ENCODE results near the gene OCA2. TPM values are rescaled to one million over a fixed set of nuclear protein-coding genes. Genes with fewer than 3 reads are reported as not detected.

Gene OCA2
- total RNA-seq, 2 experiments from 2014 or later, result not detected

- Mint-ChIP-seq H3K4me3 (no peak overlapping the region), H3K4me1 (ENCODE audit: low read depth) (no peaks in the 10 kb centered on the region), H3K9me3 (ENCODE audit: insufficient read depth) (no peaks in the 10 kb centered on the region), H3K27ac (no peak overlapping the region), H3K36me3 (ENCODE audit: low read depth) (no peaks in the 10 kb centered on the region), H3K27me3 (ENCODE audit: low read depth) (no peaks in the 10 kb centered on the region)
- DNase-seq (no peak), ATAC-seq (no peak)
- CTCF ChIA-PET, result no interaction called here
- POLR2A ChIA-PET, result no interaction called here
Measured at GRCh38 chr15:27831384-27832236, 267.5 kb downstream of the OCA2 start.

- CTCF ChIA-PET, result no interaction called here
- ATAC-seq, result no peak
- H3K27ac Mint-ChIP-seq, result no peak overlapping the region
Measured at GRCh38 chr15:27828746-27829145, 270.4 kb downstream of the OCA2 start.

GRCh38 chr15:27826902-27827714 is 272.0 kb downstream of the OCA2 start:
- Mint-ChIP-seq H3K36me3 (ENCODE audit: low read depth) (no peaks in the 10 kb centered on the region), H3K4me1 (ENCODE audit: low read depth) (no peaks in the 10 kb centered on the region), H3K4me3 (no peak overlapping the region), H3K27ac (no peak overlapping the region), H3K27me3 (ENCODE audit: low read depth) (no peaks in the 10 kb centered on the region), H3K9me3 (ENCODE audit: insufficient read depth) (no peaks in the 10 kb centered on the region)
- no peak for ATAC-seq
- DNase-seq, result no peak
- POLR2A ChIA-PET, result no interaction called here
- CTCF ChIA-PET, result interaction anchor here (0.6 kb wide), 1 partner anchor 1051 kb away, joined by 3 read pairs; no protein-coding TSS in a partner anchor

More at GRCh38 chr15:27828746-27829145, 270.4 kb downstream of the OCA2 start:
- Mint-ChIP-seq H3K36me3 (ENCODE audit: low read depth) (no peaks in the 10 kb centered on the region), H3K9me3 (ENCODE audit: insufficient read depth) (no peaks in the 10 kb centered on the region), H3K4me1 (ENCODE audit: low read depth) (no peaks in the 10 kb centered on the region), H3K4me3 (no peak overlapping the region), H3K27me3 (ENCODE audit: low read depth) (no peaks in the 10 kb centered on the region)
- POLR2A ChIA-PET, result no interaction called here
- DNase-seq, result no peak

- H3K27me3 Mint-ChIP-seq (ENCODE audit: low read depth), result no peaks in the 10 kb centered on the region
- CTCF ChIA-PET, result no interaction called here
- H3K27ac Mint-ChIP-seq, result no peak overlapping the region
- no peak overlapping the region for H3K4me3 Mint-ChIP-seq
- no peaks in the 10 kb centered on the region for H3K9me3 Mint-ChIP-seq (ENCODE audit: insufficient read depth)
- H3K36me3 Mint-ChIP-seq (ENCODE audit: low read depth), result no peaks in the 10 kb centered on the region
- ATAC-seq, result no peak
- no peak for DNase-seq
- no peaks in the 10 kb centered on the region for H3K4me1 Mint-ChIP-seq (ENCODE audit: low read depth)
- POLR2A ChIA-PET, result no interaction called here
Measured at GRCh38 chr15:27826411-27826810, 272.7 kb downstream of the OCA2 start.

- no peak overlapping the region for H3K4me3 Mint-ChIP-seq
- ATAC-seq, result no peak
- POLR2A ChIA-PET, result interaction anchor here (0.8 kb wide), 1 partner anchor 1510 kb away, joined by 3 read pairs; no protein-coding TSS in a partner anchor
- H3K9me3 Mint-ChIP-seq (ENCODE audit: insufficient read depth), result no peaks in the 10 kb centered on the region
- no peaks in the 10 kb centered on the region for H3K4me1 Mint-ChIP-seq (ENCODE audit: low read depth)
- no peak overlapping the region for H3K27ac Mint-ChIP-seq
- H3K27me3 Mint-ChIP-seq (ENCODE audit: low read depth), result no peaks in the 10 kb centered on the region
- CTCF ChIA-PET, result no interaction called here
- DNase-seq, result no peak
- H3K36me3 Mint-ChIP-seq (ENCODE audit: low read depth), result no peaks in the 10 kb centered on the region
Measured at GRCh38 chr15:27824841-27825422, 274.2 kb downstream of the OCA2 start.

GRCh38 chr15:27821273-27821672 is 277.8 kb downstream of the OCA2 start:
- CTCF ChIA-PET, result no interaction called here
- Mint-ChIP-seq H3K27ac (no peak overlapping the region), H3K27me3 (ENCODE audit: low read depth) (no peaks in the 10 kb centered on the region), H3K4me1 (ENCODE audit: low read depth) (no peaks in the 10 kb centered on the region), H3K36me3 (ENCODE audit: low read depth) (no peaks in the 10 kb centered on the region), H3K4me3 (no peak overlapping the region), H3K9me3 (ENCODE audit: insufficient read depth) (peaks cover 4% of the 10 kb centered on the region)
- POLR2A ChIA-PET, result no interaction called here
- ATAC-seq (no peak), DNase-seq (no peak)

- H3K9me3 Mint-ChIP-seq (ENCODE audit: insufficient read depth), result peaks cover 4% of the 10 kb centered on the region
- no peak overlapping the region for H3K4me3 Mint-ChIP-seq
- no peak for ATAC-seq
- no peak overlapping the region for H3K27ac Mint-ChIP-seq
- no peaks in the 10 kb centered on the region for H3K4me1 Mint-ChIP-seq (ENCODE audit: low read depth)
- no peaks in the 10 kb centered on the region for H3K27me3 Mint-ChIP-seq (ENCODE audit: low read depth)
- POLR2A ChIA-PET, result no interaction called here
- no peaks in the 10 kb centered on the region for H3K36me3 Mint-ChIP-seq (ENCODE audit: low read depth)
- CTCF ChIA-PET, result no interaction called here
- no peak for DNase-seq
Measured at GRCh38 chr15:27820722-27821121, 278.4 kb downstream of the OCA2 start.

- POLR2A ChIA-PET, result no interaction called here
- H3K4me1 Mint-ChIP-seq (ENCODE audit: low read depth), result no peaks in the 10 kb centered on the region
- CTCF ChIA-PET, result no interaction called here
- no peak overlapping the region for H3K4me3 Mint-ChIP-seq
- H3K36me3 Mint-ChIP-seq (ENCODE audit: low read depth), result no peaks in the 10 kb centered on the region
- ATAC-seq, result no peak
- H3K27ac Mint-ChIP-seq, result no peak overlapping the region
- H3K9me3 Mint-ChIP-seq (ENCODE audit: insufficient read depth), result peaks cover 4% of the 10 kb centered on the region
- no peak for DNase-seq
- no peaks in the 10 kb centered on the region for H3K27me3 Mint-ChIP-seq (ENCODE audit: low read depth)
Measured at GRCh38 chr15:27820232-27820631, 278.9 kb downstream of the OCA2 start.

GRCh38 chr15:27817258-27817657 is 281.9 kb downstream of the OCA2 start:
- H3K9me3 Mint-ChIP-seq (ENCODE audit: insufficient read depth), result peaks cover 4% of the 10 kb centered on the region
- CTCF ChIA-PET, result no interaction called here
- no peak for ATAC-seq
- POLR2A ChIA-PET, result no interaction called here
- no peaks in the 10 kb centered on the region for H3K36me3 Mint-ChIP-seq (ENCODE audit: low read depth)
- no peak overlapping the region for H3K4me3 Mint-ChIP-seq
- no peak for DNase-seq
- no peaks in the 10 kb centered on the region for H3K27me3 Mint-ChIP-seq (ENCODE audit: low read depth)
- no peak overlapping the region for H3K27ac Mint-ChIP-seq
- no peaks in the 10 kb centered on the region for H3K4me1 Mint-ChIP-seq (ENCODE audit: low read depth)

GRCh38 chr15:27816790-27817189 is 282.3 kb downstream of the OCA2 start:
- Mint-ChIP-seq H3K36me3 (ENCODE audit: low read depth) (no peaks in the 10 kb centered on the region), H3K4me3 (no peak overlapping the region), H3K27me3 (ENCODE audit: low read depth) (no peaks in the 10 kb centered on the region), H3K4me1 (ENCODE audit: low read depth) (no peaks in the 10 kb centered on the region), H3K27ac (no peak overlapping the region), H3K9me3 (ENCODE audit: insufficient read depth) (peaks cover 4% of the 10 kb centered on the region)
- POLR2A ChIA-PET, result no interaction called here
- DNase-seq, result no peak
- CTCF ChIA-PET, result no interaction called here
- no peak for ATAC-seq

- DNase-seq (no peak), ATAC-seq (no peak)
- Mint-ChIP-seq H3K27me3 (ENCODE audit: low read depth) (no peaks in the 10 kb centered on the region), H3K4me3 (no peak overlapping the region), H3K27ac (no peak overlapping the region), H3K36me3 (ENCODE audit: low read depth) (no peaks in the 10 kb centered on the region), H3K9me3 (ENCODE audit: insufficient read depth) (peaks cover 8% of the 10 kb centered on the region), H3K4me1 (ENCODE audit: low read depth) (no peaks in the 10 kb centered on the region)
- ChIA-PET POLR2A (no interaction called here), CTCF (no interaction called here)
Measured at GRCh38 chr15:27815035-27815434, 284.1 kb downstream of the OCA2 start.

- H3K9me3 Mint-ChIP-seq (ENCODE audit: insufficient read depth), result peaks cover 8% of the 10 kb centered on the region
- ChIA-PET CTCF (no interaction called here), POLR2A (no interaction called here)
- DNase-seq (no peak), ATAC-seq (no peak)
- no peaks in the 10 kb centered on the region for H3K36me3 Mint-ChIP-seq (ENCODE audit: low read depth)
- no peaks in the 10 kb centered on the region for H3K27me3 Mint-ChIP-seq (ENCODE audit: low read depth)
- no peak overlapping the region for H3K4me3 Mint-ChIP-seq
- H3K4me1 Mint-ChIP-seq (ENCODE audit: low read depth), result no peaks in the 10 kb centered on the region
- no peak overlapping the region for H3K27ac Mint-ChIP-seq
Measured at GRCh38 chr15:27813139-27813538, 286.0 kb downstream of the OCA2 start.

Data from activated CD8-positive, alpha-beta T cell treated with anti-CD3 and anti-CD28 coated beads, Interleukin-2, amount 10 ng/mL, durations not matched to agents 7 days and 5 days (primary cell).